NB4 (cell line): ENCODE data around the gene PRKG1.

Experiments used
- MAX ChIP-seq: IDR thresholded peaks from 2 replicates; pipeline ENCODE4 v1.6.1; 2011; ENCODE audit warnings: low read depth, low read length
- MYC ChIP-seq: IDR thresholded peaks from 2 replicates; pipeline ENCODE4 v1.6.1; 2011; ENCODE audit warnings: low read depth, low read length
- TF ChIP-seq, protein P1 (sequence below): IDR thresholded peaks from one replicate; pipeline ENCODE4 v1.5.1; 2012; ENCODE audit warnings: low read depth, low read length

DNA sequence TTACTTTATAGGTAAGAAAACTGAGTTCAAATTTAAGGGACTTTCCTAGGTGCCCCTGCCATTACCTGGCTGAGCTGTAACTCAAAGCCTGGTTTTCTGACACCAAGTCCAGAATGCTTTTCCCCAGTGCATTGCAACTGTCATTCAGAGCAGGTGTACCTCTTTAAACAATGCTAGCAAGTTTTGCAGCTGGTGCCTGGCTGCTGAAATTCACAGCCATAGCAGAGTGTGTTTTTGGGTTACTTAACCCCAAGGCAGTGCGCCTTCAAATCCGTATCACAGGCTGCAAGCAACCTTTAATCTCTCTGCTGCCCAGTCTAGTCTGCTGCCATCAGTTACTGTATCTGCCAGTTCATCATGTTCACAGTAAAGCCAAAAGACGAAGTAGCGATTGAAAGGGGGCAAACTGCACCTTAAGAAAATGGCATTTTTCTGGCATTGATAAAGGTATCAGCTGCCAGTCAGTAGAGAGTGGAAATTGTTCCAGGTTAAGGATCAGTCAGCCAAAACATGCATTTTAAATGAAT lies 359.7 kb downstream of the PRKG1 start:
- TF ChIP-seq, protein P1, sequence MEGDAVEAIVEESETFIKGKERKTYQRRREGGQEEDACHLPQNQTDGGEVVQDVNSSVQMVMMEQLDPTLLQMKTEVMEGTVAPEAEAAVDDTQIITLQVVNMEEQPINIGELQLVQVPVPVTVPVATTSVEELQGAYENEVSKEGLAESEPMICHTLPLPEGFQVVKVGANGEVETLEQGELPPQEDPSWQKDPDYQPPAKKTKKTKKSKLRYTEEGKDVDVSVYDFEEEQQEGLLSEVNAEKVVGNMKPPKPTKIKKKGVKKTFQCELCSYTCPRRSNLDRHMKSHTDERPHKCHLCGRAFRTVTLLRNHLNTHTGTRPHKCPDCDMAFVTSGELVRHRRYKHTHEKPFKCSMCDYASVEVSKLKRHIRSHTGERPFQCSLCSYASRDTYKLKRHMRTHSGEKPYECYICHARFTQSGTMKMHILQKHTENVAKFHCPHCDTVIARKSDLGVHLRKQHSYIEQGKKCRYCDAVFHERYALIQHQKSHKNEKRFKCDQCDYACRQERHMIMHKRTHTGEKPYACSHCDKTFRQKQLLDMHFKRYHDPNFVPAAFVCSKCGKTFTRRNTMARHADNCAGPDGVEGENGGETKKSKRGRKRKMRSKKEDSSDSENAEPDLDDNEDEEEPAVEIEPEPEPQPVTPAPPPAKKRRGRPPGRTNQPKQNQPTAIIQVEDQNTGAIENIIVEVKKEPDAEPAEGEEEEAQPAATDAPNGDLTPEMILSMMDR: no peak
- TF ChIP-seq MAX (no peak), MYC (no peak)
